GM21737 (cell line): ENCODE results near the gene ATG16L1.

Source experiments
- ATAC-seq: cut with Tn5 transposase; IDR thresholded peaks from one replicate; pipeline ENCODE4 v1.9.1; 2021; ENCODE audit warnings: mild to moderate bottlenecking, moderate library complexity; ENCODE audit not compliant: unreplicated experiment

ATG16L1 gene

GRCh38 chr2:233256048-233256447 is 4.6 kb downstream of the ATG16L1 start:
- ATAC-seq, result no peak

GRCh38 chr2:233258211-233258610 is 6.7 kb downstream of the ATG16L1 start:
- ATAC-seq, result no peak

GRCh38 chr2:233259730-233260129 is 8.3 kb downstream of the ATG16L1 start:
- no peak for ATAC-seq

- ATAC-seq, result no peak
Measured at GRCh38 chr2:233260661-233261060, 9.2 kb downstream of the ATG16L1 start.

- ATAC-seq, result no peak
Measured at GRCh38 chr2:233261819-233262555, 10.5 kb downstream of the ATG16L1 start.

GRCh38 chr2:233262562-233262961 is 11.1 kb downstream of the ATG16L1 start:
- no peak for ATAC-seq

GRCh38 chr2:233263045-233263570 is 11.6 kb downstream of the ATG16L1 start:
- ATAC-seq, result no peak

GRCh38 chr2:233264667-233265066 is 13.2 kb downstream of the ATG16L1 start:
- no peak for ATAC-seq

- ATAC-seq, result no peak
Measured at GRCh38 chr2:233265899-233266431, 14.5 kb downstream of the ATG16L1 start.

GRCh38 chr2:233266481-233266880 is 15.0 kb downstream of the ATG16L1 start:
- ATAC-seq, result no peak

- peak; percentile 79 for ATAC-seq
Measured at GRCh38 chr2:233267516-233268245, 16.2 kb downstream of the ATG16L1 start.

GRCh38 chr2:233270366-233270765 is 18.9 kb downstream of the ATG16L1 start:
- ATAC-seq, result no peak

GRCh38 chr2:233270951-233271350 is 19.5 kb downstream of the ATG16L1 start:
- ATAC-seq, result no peak

GRCh38 chr2:233271693-233272092 is 20.2 kb downstream of the ATG16L1 start:
- ATAC-seq, result no peak

- no peak for ATAC-seq
Measured at GRCh38 chr2:233273120-233273519, 21.6 kb downstream of the ATG16L1 start.

GRCh38 chr2:233275223-233275622 is 23.8 kb downstream of the ATG16L1 start:
- ATAC-seq, result no peak

- no peak for ATAC-seq
Measured at GRCh38 chr2:233278921-233279320, 27.4 kb downstream of the ATG16L1 start.

GRCh38 chr2:233280114-233280693 is 28.7 kb downstream of the ATG16L1 start:
- no peak for ATAC-seq

- ATAC-seq, result no peak
Measured at GRCh38 chr2:233281553-233281952, 30.1 kb downstream of the ATG16L1 start.

- ATAC-seq, result no peak
Measured at GRCh38 chr2:233281992-233282603, 30.6 kb downstream of the ATG16L1 start.

GRCh38 chr2:233285921-233286320 is 34.4 kb downstream of the ATG16L1 start:
- ATAC-seq, result no peak
